ENCODE measurements around the gene SLC45A3.

Gene SLC45A3

DNA sequence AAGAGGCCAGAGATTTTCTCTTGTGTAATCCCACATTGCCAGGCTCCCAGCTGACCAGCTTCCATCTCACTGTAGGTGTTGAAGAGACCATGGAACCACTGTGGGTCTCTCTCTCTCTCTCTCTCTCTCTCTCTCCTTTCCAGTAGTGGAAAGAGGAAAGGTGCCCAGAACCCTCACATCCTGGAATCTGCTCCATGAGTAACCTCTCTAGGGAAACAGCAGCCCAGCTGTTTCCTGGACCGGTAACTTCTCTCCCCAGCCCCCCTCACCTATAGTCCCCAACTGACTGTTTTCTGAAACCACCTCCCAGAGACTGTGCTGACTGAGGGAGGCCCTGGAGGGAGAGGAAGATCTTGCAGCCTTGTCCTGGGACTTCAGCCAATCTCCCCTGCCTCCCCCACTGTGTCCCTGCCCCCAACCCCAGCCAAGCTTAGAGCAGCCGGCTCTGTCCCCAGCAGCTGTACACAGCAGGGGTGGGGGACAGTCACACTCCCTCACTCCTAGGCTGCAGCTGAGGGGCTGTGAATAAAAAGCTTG lies 20.6 kb upstream of the SLC45A3 start:
- peak; percentile 24 for TF ChIP-seq FOXP2 (optimal IDR thresholded peaks at IDR 0.05; ENCODE audit: borderline replicate concordance, extremely low read depth, extremely low read length, insufficient read depth)
- TF ChIP-seq, protein P1, sequence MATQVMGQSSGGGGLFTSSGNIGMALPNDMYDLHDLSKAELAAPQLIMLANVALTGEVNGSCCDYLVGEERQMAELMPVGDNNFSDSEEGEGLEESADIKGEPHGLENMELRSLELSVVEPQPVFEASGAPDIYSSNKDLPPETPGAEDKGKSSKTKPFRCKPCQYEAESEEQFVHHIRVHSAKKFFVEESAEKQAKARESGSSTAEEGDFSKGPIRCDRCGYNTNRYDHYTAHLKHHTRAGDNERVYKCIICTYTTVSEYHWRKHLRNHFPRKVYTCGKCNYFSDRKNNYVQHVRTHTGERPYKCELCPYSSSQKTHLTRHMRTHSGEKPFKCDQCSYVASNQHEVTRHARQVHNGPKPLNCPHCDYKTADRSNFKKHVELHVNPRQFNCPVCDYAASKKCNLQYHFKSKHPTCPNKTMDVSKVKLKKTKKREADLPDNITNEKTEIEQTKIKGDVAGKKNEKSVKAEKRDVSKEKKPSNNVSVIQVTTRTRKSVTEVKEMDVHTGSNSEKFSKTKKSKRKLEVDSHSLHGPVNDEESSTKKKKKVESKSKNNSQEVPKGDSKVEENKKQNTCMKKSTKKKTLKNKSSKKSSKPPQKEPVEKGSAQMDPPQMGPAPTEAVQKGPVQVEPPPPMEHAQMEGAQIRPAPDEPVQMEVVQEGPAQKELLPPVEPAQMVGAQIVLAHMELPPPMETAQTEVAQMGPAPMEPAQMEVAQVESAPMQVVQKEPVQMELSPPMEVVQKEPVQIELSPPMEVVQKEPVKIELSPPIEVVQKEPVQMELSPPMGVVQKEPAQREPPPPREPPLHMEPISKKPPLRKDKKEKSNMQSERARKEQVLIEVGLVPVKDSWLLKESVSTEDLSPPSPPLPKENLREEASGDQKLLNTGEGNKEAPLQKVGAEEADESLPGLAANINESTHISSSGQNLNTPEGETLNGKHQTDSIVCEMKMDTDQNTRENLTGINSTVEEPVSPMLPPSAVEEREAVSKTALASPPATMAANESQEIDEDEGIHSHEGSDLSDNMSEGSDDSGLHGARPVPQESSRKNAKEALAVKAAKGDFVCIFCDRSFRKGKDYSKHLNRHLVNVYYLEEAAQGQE (IDR thresholded peaks at IDR 0.05; ENCODE audit: insufficient read depth in 1 of 2, low read depth in 2 of 2, low read length in 2 of 2): no peak

GRCh38 chr1:205699416-205699815 lies 19.1 kb upstream of the SLC45A3 start:
- no peak for TF ChIP-seq TAF1 (IDR thresholded peaks at IDR 0.05; ENCODE audit: borderline replicate concordance, insufficient read depth, low read length)
- TF ChIP-seq FOXP2 (optimal IDR thresholded peaks at IDR 0.05; ENCODE audit: borderline replicate concordance, extremely low read depth, extremely low read length, insufficient read depth): no peak
- no peak for TF ChIP-seq POLR2AphosphoS5 (IDR thresholded peaks at IDR 0.05; ENCODE audit: low read depth, low read length)
- TF ChIP-seq, protein P1 (IDR thresholded peaks at IDR 0.05; ENCODE audit: insufficient read depth in 1 of 2, low read depth in 2 of 2, low read length in 2 of 2): no peak
- TF ChIP-seq SIN3A (IDR thresholded peaks at IDR 0.05; ENCODE audit: borderline replicate concordance, insufficient read depth, low read length): no peak

DNA sequence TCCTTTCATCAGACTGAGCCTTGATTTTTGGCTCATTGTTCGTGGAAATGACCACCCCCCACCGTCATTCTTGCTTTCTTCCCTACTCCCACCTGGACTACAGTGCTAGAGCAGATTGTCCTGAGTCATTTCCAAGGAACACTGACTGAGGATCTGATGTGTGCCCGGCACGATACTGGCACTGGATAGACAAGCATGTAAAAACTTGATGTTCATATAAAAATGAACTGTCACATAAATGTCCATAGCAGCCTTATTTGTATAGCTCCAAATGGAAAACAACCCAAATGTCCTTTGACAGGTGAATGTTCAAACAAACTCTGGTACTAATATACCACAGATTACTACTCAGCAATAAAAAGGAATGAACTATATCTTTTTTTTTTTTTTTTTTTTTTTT lies 18.6 kb upstream of the SLC45A3 start:
- TF ChIP-seq SIN3A (IDR thresholded peaks at IDR 0.05; ENCODE audit: borderline replicate concordance, insufficient read depth, low read length) (no peak), TAF1 (IDR thresholded peaks at IDR 0.05; ENCODE audit: borderline replicate concordance, insufficient read depth, low read length) (no peak), POLR2AphosphoS5 (IDR thresholded peaks at IDR 0.05; ENCODE audit: low read depth, low read length) (no peak), FOXP2 (optimal IDR thresholded peaks at IDR 0.05; ENCODE audit: borderline replicate concordance, extremely low read depth, extremely low read length, insufficient read depth) (no peak)
- TF ChIP-seq, protein P1 (IDR thresholded peaks at IDR 0.05; ENCODE audit: insufficient read depth in 1 of 2, low read depth in 2 of 2, low read length in 2 of 2): no peak

GRCh38 chr1:205693421-205693991 lies 13.2 kb upstream of the SLC45A3 start:
- TF ChIP-seq TAF1 (IDR thresholded peaks at IDR 0.05; ENCODE audit: borderline replicate concordance, insufficient read depth, low read length) (no peak), FOXP2 (optimal IDR thresholded peaks at IDR 0.05; ENCODE audit: borderline replicate concordance, extremely low read depth, extremely low read length, insufficient read depth) (no peak), POLR2AphosphoS5 (IDR thresholded peaks at IDR 0.05; ENCODE audit: low read depth, low read length) (no peak), SIN3A (IDR thresholded peaks at IDR 0.05; ENCODE audit: borderline replicate concordance, insufficient read depth, low read length) (no peak)
- TF ChIP-seq, protein P1 (IDR thresholded peaks at IDR 0.05; ENCODE audit: insufficient read depth in 1 of 2, low read depth in 2 of 2, low read length in 2 of 2): no peak

DNA sequence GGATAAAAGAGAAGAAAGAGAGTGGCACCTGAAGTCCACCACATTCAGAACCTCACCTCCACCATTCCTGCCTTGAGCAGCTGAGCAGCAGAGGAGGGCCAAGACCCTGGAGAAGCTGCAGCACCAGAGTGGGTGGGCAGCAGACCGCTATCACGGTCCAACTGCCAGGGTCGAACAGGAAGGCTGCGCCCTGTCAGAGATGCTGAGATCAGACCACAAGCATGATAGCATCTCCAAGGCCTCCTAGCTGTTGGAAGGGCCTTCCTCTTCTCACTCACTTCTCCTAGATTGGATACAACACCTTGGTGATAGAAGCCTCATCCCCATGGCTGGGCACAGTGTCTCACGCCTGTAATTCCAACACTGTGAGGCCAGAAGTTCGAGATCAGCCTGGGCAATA lies 12.1 kb upstream of the SLC45A3 start:
- TF ChIP-seq POLR2AphosphoS5 (IDR thresholded peaks at IDR 0.05; ENCODE audit: low read depth, low read length) (no peak), FOXP2 (optimal IDR thresholded peaks at IDR 0.05; ENCODE audit: borderline replicate concordance, extremely low read depth, extremely low read length, insufficient read depth) (no peak), SIN3A (IDR thresholded peaks at IDR 0.05; ENCODE audit: borderline replicate concordance, insufficient read depth, low read length) (no peak), TAF1 (IDR thresholded peaks at IDR 0.05; ENCODE audit: borderline replicate concordance, insufficient read depth, low read length) (no peak)
- TF ChIP-seq, protein P1 (IDR thresholded peaks at IDR 0.05; ENCODE audit: insufficient read depth in 1 of 2, low read depth in 2 of 2, low read length in 2 of 2): no peak
